ENCODE data around the gene ICOS. TPM values are rescaled to one million over a fixed set of nuclear protein-coding genes. Genes with fewer than 3 reads are reported as not detected.

The ICOS gene
- total and polyA plus RNA-seq, 2 of the 8 experiments (the other 6 are each of a cell fraction or from before 2014, with no cell fraction given): not detected

GRCh38 chr2:204008352-204008751 is 71.8 kb downstream of the ICOS start (continued):
- TF ChIP-seq CHD7 (IDR thresholded peaks at IDR 0.05; ENCODE audit: insufficient replicate concordance, low read length) (no peak), GTF2F1 (IDR thresholded peaks at IDR 0.05; ENCODE audit: borderline replicate concordance, low read depth, low read length) (no peak), CBX5 (IDR thresholded peaks at IDR 0.05; ENCODE audit: low read depth, low read length) (no peak), EP300 (IDR thresholded peaks at IDR 0.05; ENCODE audit: borderline replicate concordance in 1 of 2, low read depth in 2 of 2, low read length in 2 of 2) (no peak), ATF2 (IDR thresholded peaks at IDR 0.05; ENCODE audit: low read length) (no peak), USF2 (IDR thresholded peaks at IDR 0.05; ENCODE audit: low read length) (no peak)

Measured in H1 (cell line).